ENCODE results near the gene LRRK1.

The LRRK1 gene

DNA sequence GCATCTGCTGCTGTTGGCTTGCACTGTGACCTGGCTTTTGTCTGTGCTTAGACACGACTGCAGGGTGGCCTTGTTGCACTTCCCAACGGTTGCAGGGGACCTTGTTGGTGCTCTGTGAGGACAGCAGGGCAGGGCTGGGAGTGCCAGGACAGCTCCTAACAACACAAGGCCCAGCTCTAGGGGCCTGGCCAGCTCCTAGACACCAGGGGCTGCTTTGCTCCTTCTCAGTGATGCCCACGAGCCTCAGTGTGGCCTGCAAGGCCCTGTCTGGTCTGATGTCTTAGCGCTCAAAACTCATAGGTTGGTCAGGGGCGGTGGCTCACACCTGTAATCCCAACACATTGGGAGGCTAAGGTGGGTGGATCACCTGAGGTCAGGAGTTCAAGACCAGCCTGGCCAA, 183.6 kb downstream of the LRRK1 start:
- DNase-seq = no peak

- DNase-seq = no peak
These were observed 184.4 kb downstream of the LRRK1 start for GRCh38 chr15:101103598-101103997.

DNA sequence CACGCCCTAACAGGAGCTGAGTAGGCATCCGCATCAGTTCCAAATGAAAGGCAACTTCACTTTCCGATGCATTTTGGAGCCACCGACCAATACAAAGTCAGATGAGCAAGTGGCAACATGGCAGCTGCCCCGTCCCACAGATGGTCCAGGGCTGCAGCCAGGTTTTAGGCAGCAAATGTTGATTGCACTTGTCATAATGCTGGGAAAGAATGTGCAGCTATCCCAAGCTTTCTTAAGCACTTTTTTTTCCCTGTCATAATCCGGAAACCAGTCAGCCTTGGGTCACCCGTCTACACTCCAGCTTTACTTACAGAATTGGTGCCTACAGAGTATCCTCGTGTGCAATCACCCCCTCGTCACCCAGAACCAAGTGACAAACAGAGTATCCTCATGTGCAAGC, 185.0 kb downstream of the LRRK1 start:
- no peak for DNase-seq

- no peak for DNase-seq
These were observed 186.1 kb downstream of the LRRK1 start for GRCh38 chr15:101105059-101105891.

DNA sequence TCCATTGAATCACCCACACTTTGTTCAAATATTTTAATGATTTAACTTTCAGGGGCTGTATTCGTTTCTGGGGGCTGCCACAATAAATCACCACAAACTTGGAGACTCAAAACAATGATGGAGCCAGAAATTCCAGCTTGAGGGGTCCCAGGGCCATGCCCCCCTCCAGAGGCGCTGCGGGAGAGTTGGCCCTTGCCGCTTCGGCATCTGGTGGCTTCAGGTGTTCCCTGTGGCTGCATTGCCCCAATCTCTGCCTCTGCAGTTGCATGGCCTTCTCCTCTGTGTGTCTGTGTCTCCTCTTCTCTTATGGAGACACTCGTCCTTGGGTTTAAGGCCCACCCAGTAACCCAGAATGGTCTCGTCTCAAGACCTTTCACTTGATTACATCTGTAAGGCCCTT, 187.9 kb downstream of the LRRK1 start:
- DNase-seq = no peak

DNA sequence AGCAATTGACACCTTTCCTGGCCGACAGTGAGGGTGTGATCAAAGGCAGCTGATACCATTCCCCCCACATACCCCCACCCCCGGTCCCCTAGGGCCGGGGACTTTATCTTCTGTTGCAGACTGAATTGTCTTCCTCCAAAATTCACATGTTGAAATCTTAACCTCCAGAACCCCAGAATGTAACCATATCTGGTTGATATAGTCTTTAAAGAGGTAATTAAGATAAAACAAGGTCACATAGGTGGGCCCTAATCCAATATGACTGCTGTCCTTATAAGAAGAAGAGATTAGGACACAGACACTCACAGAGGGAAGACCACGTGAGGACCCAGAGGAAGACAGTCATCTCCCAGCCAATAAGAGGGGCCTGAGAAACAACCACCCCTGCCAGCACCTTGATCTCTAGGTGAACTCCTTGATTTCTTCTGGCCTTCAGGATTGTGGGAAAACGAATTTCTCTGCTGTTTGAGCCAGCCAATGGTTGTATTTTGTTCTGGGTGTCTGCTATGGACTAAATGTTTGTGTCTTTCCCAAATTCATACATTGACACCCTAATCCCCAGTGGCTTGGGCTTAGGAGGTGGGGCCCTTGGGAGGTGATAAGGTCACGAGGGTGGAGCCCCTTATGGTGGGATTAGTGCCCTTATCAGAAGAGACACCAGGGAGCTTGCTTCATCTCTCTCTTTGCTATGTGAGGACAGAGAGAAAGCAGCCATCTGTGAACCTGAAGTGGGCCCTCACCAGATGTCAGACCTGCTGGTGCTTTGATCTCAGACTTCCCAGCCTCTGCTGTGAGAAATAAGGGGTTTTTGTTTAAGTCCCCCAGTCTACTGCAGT, 188.7 kb downstream of the LRRK1 start:
- no peak for DNase-seq

DNA sequence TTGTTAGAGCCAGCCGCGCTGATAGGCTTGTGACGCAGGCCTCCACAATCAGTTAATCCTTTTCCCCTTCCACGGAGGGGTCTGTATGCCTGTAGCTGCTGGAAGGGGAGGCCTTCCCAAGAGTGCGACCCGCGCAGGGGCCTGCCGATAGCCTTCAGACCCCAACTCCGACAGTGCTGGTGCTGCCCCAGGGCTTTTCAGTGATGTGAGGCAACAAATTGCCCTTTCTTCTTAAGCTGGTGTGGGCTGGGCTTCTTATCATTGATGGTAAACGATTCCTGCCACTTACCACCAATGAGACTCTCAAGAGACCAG, 189.3 kb downstream of the LRRK1 start:
- DNase-seq = no peak

DNA sequence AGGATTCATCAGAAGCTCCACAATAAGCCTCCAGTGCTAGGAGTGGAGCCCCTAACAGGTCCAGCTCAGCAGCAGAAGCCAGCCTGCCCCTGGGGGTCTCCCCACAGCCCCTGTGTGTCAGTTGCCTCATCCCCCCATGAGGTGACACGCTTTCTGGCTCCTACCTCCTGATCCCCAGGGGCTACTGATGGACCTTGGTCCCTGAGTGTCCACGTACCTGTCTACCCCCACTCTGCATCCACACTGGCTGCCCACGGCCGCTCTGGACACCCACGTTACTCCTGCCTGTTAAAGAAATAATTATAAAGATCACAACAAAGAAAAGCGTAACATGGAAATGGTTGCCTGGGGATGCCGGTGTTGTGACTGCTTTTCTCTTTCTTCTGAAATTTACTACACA, 189.6 kb downstream of the LRRK1 start:
- DNase-seq = no peak

GRCh38 chr15:101110681-101111569, 191.8 kb downstream of the LRRK1 start:
- no peak for DNase-seq

GRCh38 chr15:101111570-101112262, 192.6 kb downstream of the LRRK1 start:
- no peak for DNase-seq

- no peak for DNase-seq
These were observed 193.4 kb downstream of the LRRK1 start for GRCh38 chr15:101112336-101113113.

DNA sequence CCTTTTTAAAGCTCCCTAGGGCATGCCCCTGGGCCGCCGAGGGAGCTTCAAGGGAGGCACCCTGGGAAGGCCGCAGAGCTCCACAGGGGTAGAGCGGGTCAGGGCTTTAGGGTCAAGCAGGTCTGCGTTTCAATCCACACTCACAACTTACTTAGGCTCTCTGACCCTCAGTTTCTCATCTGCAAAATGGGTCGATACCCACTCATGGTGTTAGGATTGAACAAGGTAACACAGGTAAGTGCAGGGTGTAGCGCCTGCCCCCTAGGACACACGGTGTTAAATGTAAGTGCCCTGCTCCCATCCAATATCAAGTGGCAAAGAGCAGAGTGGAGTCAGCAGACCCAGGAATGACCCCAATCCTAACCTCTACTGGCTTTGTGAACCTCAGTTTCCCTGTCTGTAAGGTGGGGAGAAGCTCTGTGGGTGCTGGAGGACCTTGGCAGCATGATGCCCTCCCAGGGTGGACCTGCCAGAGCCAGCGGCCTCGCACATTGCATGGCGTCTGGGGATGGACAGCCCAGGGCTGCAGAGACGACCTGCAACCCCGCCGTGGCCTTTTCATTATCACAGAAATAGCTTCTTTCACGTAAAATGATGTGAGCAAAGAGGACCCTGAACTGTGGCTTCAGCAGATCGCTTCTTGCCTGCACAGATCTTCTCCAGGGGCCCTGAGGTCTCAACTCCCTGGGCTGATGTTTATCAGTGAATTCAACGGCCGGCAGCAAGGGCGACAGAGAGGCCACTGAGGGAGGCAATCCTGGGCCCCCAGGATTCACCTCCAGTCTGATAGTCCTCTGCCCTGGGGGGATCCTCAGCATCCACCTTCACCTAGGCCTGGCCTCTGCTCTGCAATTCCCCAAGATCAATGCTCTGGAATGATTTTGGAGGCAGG, 194.2 kb downstream of the LRRK1 start:
- no peak for DNase-seq

DNA sequence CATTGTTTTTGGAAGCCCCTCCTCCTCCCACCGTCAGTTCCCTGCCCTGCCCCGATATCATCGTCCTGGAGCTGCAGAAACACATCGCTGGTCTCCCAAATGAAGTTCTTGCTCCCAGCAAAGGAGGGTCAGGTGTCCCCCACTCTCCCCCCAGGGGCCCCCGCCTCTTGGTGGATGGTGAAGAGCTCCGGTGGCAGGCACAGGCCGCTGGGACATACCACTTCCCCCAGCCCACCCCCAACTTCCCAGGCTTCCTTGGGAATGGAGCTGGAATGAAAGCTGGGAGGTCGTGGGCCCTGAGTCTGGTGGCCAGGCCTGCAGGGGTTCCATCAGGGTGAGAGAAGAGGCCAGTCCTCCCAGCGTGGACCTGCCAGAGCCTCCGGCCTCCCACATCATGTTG, 195.0 kb downstream of the LRRK1 start:
- no peak for DNase-seq

DNA sequence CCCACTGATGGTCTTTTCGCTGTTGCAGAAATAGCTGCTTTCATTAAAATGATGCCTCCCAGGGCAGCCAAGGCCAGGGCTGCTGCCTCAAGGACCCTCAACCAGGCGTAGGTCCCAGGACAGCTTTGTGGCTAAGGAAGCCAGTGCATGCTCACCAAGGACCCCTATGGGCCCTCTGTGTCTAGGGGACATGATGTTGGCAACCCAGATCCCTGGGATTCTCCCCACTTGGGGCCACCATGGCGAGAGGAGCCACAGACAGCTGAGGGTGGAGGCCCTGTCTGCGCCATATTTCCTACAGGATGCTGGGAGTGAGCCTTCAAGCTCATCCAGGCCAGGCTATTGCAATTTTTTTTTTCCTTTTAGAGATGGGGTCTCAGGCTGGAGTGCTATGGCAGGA, 195.5 kb downstream of the LRRK1 start:
- DNase-seq = no peak

GRCh38 chr15:101115393-101115785, 196.2 kb downstream of the LRRK1 start:
- DNase-seq = no peak

GRCh38 chr15:101115786-101116680, 196.9 kb downstream of the LRRK1 start:
- no peak for DNase-seq

GRCh38 chr15:101116681-101116976, 197.5 kb downstream of the LRRK1 start:
- DNase-seq = no peak

DNA sequence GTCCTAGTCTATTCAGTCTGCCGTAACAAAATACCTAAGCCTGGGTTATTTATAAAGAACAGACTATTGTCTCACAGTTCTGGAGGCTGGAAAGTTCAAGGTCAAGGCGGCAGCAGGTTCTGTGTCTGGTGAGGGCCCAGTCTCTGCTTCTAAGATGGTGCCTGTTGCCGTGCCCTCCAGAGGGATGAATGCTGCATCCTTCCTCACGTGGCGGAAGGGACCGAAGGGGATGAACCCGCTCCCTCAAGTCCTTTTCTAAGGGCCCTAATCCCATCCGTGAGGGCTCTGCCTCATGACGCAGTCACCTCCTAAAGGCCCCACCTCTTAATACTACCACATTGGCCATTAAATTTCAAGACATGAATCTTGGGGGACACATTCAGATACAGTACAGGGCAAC, 199.0 kb downstream of the LRRK1 start:
- DNase-seq = no peak

DNA sequence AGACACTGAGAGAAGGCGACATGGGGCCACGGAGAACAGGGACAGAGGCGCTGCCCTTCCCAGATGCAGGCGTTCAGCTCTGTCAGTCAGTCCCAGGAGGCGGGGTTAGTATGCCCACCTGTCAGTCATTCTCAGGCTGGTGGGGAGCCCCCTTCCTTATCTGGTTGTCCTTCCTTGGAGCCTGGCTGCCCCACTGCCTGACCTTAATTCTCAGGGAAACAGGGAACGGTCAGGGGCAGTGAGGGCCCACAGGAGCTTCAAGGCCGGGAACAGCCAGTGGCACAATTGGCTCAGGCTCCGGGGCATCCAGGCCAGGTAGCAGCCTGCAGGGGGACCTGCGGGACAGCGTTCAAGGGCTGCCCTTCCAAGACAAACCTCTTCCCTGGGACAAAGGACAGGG, 199.5 kb downstream of the LRRK1 start:
- DNase-seq = no peak

DNA sequence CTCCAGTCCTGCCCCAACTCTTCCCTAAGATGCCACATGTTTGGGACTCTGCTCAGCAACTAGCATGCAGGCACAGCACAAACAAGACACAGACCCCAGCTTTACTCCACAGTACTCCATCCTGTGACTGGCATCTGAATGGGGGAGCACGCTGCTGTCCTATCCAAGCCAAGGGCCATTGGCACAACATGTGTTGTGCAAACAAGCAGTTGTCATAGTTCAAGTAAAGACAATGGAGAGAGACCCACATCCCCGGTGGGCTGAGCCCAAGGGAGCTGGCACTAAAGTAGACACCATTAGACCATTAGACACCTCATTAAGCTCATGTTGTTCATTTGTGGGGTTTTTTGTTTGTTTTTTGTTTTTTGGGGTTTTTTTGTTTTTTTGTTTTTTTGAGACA, 200.0 kb downstream of the LRRK1 start:
- DNase-seq = no peak

All from activated CD4-positive, alpha-beta T cell treated with anti-CD3 and anti-CD28 coated beads, Interleukin-2, Interleukin-6, amounts not matched to agents 100 ng/mL and 50 ng/mL, durations not matched to agents 16 hours and 8 hours (primary cell).